Measurements from ENCODE around the gene GUCD1.

DNA sequence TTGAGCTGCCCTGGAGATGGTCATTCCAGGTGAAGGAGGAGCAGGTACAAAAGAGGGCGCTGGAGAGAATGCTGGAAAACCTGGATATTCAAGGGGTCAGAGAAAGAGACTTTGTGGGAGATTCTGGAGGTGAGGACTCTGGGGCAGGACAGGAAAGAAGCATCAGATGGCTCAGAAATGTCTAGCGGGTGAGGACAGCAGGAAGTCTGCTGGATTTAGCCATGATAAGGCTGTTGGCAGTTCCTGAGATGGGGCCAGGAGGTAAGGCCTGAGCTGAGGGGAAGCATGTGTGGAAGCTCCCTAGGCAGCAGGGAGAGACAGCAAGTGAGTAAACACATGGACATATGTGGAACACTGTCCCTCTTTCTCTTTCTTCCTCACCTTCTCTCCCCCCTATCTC, 58.3 kb downstream of the GUCD1 start:
- TF ChIP-seq, protein P1, sequence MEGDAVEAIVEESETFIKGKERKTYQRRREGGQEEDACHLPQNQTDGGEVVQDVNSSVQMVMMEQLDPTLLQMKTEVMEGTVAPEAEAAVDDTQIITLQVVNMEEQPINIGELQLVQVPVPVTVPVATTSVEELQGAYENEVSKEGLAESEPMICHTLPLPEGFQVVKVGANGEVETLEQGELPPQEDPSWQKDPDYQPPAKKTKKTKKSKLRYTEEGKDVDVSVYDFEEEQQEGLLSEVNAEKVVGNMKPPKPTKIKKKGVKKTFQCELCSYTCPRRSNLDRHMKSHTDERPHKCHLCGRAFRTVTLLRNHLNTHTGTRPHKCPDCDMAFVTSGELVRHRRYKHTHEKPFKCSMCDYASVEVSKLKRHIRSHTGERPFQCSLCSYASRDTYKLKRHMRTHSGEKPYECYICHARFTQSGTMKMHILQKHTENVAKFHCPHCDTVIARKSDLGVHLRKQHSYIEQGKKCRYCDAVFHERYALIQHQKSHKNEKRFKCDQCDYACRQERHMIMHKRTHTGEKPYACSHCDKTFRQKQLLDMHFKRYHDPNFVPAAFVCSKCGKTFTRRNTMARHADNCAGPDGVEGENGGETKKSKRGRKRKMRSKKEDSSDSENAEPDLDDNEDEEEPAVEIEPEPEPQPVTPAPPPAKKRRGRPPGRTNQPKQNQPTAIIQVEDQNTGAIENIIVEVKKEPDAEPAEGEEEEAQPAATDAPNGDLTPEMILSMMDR (conservative IDR thresholded peaks at IDR 0.05), result no peak
- TF ChIP-seq ZFX (IDR thresholded peaks at IDR 0.05), result no peak

Measured in C4-2B (cell line).